NT2/D1 (cell line): ENCODE results near the gene METTL9.

Experiments
- DNase-seq: peaks from one replicate; pipeline ENCODE4 v3.0.0-alpha.2; 2011; ENCODE audit warnings: low read depth, low spot score
- H3K27me3 ChIP-seq: 2 replicates; pipeline ENCODE4 v1.6.0; 2011; ENCODE audit warnings: mild to moderate bottlenecking; ENCODE audit not compliant: insufficient read length, insufficient read depth
- H3K36me3 ChIP-seq: 2 replicates; pipeline ENCODE4 v1.6.1; 2011; ENCODE audit warnings: mild to moderate bottlenecking, low read length, mixed read lengths; ENCODE audit not compliant: insufficient read depth, insufficient read length
- H3K4me1 ChIP-seq: 2 replicates; pipeline ENCODE4 v1.5.1; 2011; ENCODE audit not compliant: insufficient read depth, insufficient read length
- H3K4me3 ChIP-seq: 2 replicates; pipeline ENCODE4 v1.5.1; 2011; ENCODE audit warnings: low read depth; ENCODE audit not compliant: insufficient read length
- H3K9ac ChIP-seq: 2 replicates; pipeline ENCODE4 v1.6.0; 2011; ENCODE audit warnings: low read depth; ENCODE audit not compliant: insufficient read length
- H3K9me3 ChIP-seq: 2 replicates; pipeline ENCODE4 v1.5.1; 2011; ENCODE audit warnings: mild to moderate bottlenecking, low read length; ENCODE audit not compliant: insufficient read depth
- SUZ12 ChIP-seq: IDR thresholded peaks from 2 replicates; pipeline ENCODE4 v1.6.1; 2011; ENCODE audit not compliant: insufficient read length, insufficient read depth; ENCODE audit errors: extremely low read depth
- YY1 ChIP-seq: IDR thresholded peaks from 2 replicates; pipeline ENCODE4 v1.6.1; 2011; ENCODE audit not compliant: insufficient read length, insufficient read depth
- ZNF274 ChIP-seq: IDR thresholded peaks from 2 replicates; pipeline ENCODE4 v1.6.1; 2011; ENCODE audit warnings: mild to moderate bottlenecking, low read depth, low read length

METTL9 gene

DNA sequence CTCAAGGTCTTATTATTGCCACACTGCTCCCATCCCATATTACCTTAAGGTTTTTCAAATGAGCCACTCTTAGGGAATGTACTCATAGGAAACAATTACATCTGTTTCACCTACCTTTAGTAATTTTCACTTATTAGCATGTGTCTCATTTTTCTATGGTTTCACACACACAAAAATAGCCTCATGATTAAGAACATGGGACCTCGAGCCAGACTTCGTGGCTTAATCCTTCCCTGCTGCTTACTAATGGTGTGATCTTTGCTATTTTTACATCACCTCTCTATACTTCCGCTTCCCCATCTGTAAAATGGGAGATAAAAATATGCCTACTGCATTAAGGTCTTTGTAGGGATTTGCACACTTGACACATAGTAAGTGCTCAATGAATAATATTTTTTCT is 102.9 kb downstream of the METTL9 start:
- no peak for DNase-seq

DNA sequence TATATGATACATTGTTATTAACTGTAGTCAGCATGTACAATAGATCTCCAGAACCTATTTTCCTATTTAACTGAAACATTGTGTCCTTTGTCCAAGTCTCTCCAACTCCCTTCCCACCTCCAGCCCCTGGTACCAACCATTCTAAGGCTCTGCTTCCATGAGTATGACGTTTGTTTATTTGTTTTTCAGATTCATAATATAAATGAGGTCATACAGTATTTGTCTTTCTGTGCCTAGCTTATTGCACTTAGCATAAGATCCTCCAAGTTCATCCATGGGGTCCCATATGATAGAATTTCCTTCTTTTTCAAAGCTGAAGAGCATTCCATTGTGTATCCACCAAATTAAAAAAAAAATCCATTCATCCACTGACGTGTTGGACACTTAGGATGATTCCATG is 103.8 kb downstream of the METTL9 start:
- Histone ChIP-seq H3K36me3 (no peaks in the 10 kb centered on the region), H3K4me3 (no peak overlapping the region), H3K9ac (no peak overlapping the region), H3K9me3 (no peaks in the 10 kb centered on the region), H3K4me1 (no peaks in the 10 kb centered on the region), H3K27me3 (no peaks in the 10 kb centered on the region)
- no peak for DNase-seq
- no peak for TF ChIP-seq ZNF274
- no peak for TF ChIP-seq YY1
- TF ChIP-seq SUZ12: no peak

More for the DNA sequence above, 102.9 kb downstream of the METTL9 start:
- Histone ChIP-seq H3K4me1 (no peaks in the 10 kb centered on the region), H3K27me3 (no peaks in the 10 kb centered on the region), H3K9me3 (no peaks in the 10 kb centered on the region), H3K36me3 (no peaks in the 10 kb centered on the region), H3K9ac (no peak overlapping the region), H3K4me3 (no peak overlapping the region)
- TF ChIP-seq ZNF274: no peak
- TF ChIP-seq SUZ12: no peak
- TF ChIP-seq YY1: no peak

DNA sequence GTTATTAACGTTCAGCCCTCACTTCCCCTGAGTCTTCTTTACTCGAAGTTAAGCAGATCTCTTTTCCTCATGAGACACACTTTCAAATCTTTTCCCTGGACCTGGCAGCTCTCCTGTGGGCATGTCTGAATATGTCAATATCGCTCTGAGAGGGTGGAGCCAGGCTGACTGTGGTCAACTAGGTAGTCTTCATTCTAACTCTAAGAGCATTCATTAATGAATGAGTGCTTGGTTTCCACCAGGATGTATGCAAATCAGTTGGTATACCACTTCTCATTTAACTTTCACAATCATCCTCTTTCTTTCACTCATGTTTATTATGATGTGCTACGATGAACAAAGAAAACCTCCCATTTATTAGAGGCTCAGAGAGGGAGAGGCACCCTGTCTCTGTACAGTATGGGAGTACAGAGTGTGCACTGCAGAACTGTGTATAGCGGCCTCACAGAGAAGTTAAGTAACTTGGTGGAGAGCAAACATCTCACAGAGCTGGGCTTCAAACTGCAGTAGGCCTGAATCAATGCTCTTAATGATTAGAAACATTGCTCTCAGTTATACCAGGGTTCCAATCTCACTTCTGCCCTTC is 104.3 kb downstream of the METTL9 start:
- Histone ChIP-seq H3K9ac (no peak overlapping the region), H3K4me3 (no peak overlapping the region), H3K9me3 (no peaks in the 10 kb centered on the region), H3K27me3 (peaks cover 3% of the 10 kb centered on the region), H3K36me3 (no peaks in the 10 kb centered on the region), H3K4me1 (no peaks in the 10 kb centered on the region)
- no peak for DNase-seq
- no peak for TF ChIP-seq ZNF274
- TF ChIP-seq YY1: no peak
- TF ChIP-seq SUZ12: no peak

DNA sequence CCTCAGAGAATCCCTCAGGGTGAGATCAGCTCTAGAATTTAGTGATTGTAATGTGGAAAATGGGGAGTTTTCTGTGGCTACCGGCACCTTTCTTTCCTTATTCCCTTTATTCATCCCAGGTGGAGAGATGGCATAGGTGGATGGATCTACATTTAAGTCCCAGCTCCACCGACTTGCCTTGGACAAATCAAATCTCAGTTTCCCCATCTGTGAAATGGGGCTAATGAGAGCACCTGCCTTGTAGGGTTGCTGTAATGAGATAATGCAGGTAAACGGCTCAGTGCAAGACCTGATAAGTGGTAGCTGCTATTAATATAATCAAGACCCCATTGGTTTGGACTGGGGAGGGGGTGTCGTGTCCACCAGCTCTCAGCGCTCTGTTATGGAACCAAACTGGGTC is 104.9 kb downstream of the METTL9 start:
- Histone ChIP-seq H3K36me3 (no peaks in the 10 kb centered on the region), H3K4me3 (no peak overlapping the region), H3K27me3 (peaks cover 3% of the 10 kb centered on the region), H3K4me1 (no peaks in the 10 kb centered on the region), H3K9me3 (no peaks in the 10 kb centered on the region), H3K9ac (no peak overlapping the region)
- TF ChIP-seq YY1 (no peak), SUZ12 (no peak), ZNF274 (no peak)
- DNase-seq: no peak

- no peaks in the 10 kb centered on the region for H3K36me3 ChIP-seq
- TF ChIP-seq SUZ12: no peak
- TF ChIP-seq YY1: no peak
- no peak for TF ChIP-seq ZNF274
These were observed 105.4 kb downstream of the METTL9 start for GRCh38 chr16:21704733-21705132.

More at GRCh38 chr16:21704733-21705132, 105.4 kb downstream of the METTL9 start:
- Histone ChIP-seq H3K27me3 (peaks cover 6% of the 10 kb centered on the region), H3K4me3 (no peak overlapping the region), H3K9ac (no peak overlapping the region), H3K4me1 (no peaks in the 10 kb centered on the region), H3K9me3 (no peaks in the 10 kb centered on the region)
- DNase-seq: no peak
